IPS-15b (cell line): ENCODE data around the gene GNAI3.

ENCODE experiments used
- H3K27me3 ChIP-seq: one replicate; pipeline ENCODE4 v1.6.1; 2013; ENCODE audit warnings: low read length; ENCODE audit not compliant: control insufficient read depth, insufficient read depth
- H3K36me3 ChIP-seq: one replicate; pipeline ENCODE4 v1.6.1; 2013; ENCODE audit warnings: low read length; ENCODE audit not compliant: control insufficient read depth, insufficient read depth
- H3K4me1 ChIP-seq: one replicate; pipeline ENCODE4 v1.6.1; 2013; ENCODE audit warnings: mild to moderate bottlenecking, low read length; ENCODE audit not compliant: control insufficient read depth, insufficient read depth
- H3K4me3 ChIP-seq: one replicate; pipeline ENCODE4 v1.5.1; 2013; ENCODE audit warnings: low read depth, low read length
- H3K9ac ChIP-seq: one replicate; pipeline ENCODE4 v1.6.1; 2013; ENCODE audit warnings: low read depth, mild to moderate bottlenecking, low read length
- H3K9me3 ChIP-seq: one replicate; pipeline ENCODE4 v1.6.1; 2013; ENCODE audit warnings: mild to moderate bottlenecking, low read length; ENCODE audit not compliant: control insufficient read depth, insufficient read depth

GNAI3 gene

DNA sequence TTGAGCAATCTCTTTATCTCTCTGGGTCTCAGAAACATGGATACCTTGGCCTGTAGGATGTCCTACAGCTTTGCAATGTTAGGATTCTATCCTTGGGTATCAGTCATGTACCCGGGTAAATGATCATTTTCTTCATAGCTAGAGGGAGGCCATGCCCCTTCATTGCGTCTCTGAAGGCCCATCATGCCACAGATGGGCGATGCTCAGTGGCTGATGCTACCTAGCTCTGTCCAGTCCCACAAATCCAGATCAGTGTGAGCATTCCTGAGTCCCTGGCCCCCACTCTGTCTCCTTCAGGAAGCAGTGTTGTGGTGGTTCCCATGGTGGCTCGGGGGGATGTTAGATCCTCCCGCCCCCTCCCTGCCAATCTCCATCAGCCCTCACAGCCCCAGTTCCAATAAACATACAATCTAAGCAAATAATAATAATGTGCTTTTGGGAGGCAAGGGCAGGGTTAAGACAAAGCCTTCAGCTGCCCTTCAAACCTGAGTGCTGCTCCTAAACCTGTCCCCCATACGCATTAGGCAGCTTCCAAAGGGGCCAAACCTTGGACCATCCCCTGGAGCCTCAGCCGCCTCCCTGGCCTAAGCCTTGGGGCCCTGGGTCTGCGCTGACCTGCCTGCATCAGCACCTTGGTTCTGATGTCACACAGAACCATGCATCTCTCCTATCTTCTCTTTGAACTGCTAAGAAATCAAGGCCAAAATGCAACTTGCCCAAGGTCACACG is 9.4 kb upstream of the GNAI3 start:
- Histone ChIP-seq H3K4me1 (peaks cover 4% of the 10 kb centered on the region), H3K4me3 (no peak overlapping the region), H3K9ac (no peak overlapping the region), H3K9me3 (no peaks in the 10 kb centered on the region), H3K36me3 (no peaks in the 10 kb centered on the region), H3K27me3 (no peaks in the 10 kb centered on the region)

DNA sequence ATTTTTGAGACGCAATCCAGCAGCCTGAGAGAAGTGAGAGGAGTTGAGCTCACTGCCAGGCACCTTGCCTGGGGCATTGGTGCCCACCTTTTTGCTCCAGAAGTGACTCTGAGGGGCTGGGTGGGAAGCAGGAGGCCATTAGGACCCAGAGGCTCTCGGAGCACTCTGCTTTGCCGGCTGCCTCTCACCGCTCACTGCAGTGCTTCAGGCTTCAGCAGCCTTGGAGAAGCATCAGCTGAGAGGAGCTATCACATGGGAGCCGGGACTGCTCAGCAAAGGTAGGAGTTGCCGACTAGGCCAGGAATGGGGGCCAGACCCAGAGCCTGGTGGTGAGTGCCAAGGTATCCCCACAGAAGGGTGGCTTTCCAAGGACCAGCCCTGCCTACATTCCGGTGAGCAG is 8.7 kb upstream of the GNAI3 start, which contains the start of gene GPR61:
GPR61 (plus strand) TSS at position 197 of the 400 bp plus-strand sequence. CDS start 3,151 bp downstream, outside the sequence.
- Histone ChIP-seq H3K9ac (peak within 1 kb of the TSS; percentile 12), H3K9me3 (no peaks in the 10 kb centered on the region), H3K27me3 (no peaks in the 10 kb centered on the region), H3K4me3 (peak within 1 kb of the TSS; percentile 43), H3K4me1 (peaks cover 4% of the 10 kb centered on the region), H3K36me3 (no peaks in the 10 kb centered on the region)

DNA sequence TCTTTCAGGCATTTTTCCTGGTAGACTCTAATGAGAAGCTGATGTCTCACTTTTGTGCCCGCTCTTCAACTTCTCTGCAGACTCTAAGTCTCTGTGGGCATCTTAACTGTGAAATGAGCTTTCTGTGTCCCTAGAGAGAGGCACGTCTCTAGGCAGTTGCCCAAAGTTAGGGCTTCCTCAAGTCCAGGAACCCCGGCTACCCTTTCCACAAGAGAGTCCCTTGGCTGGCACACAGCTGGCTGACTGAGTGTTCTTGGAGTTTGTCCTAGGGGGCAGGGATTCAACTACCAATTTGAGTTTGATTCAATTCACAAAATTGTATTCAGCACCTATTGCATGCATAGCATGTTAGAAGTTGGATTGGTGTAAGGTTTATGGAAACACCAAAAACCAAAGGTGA is 7.3 kb upstream of the GNAI3 start:
- no peaks in the 10 kb centered on the region for H3K27me3 ChIP-seq
- H3K4me3 ChIP-seq, result no peak overlapping the region
- no peak overlapping the region for H3K9ac ChIP-seq
- no peaks in the 10 kb centered on the region for H3K9me3 ChIP-seq
- no peaks in the 10 kb centered on the region for H3K36me3 ChIP-seq
- H3K4me1 ChIP-seq, result peaks cover 4% of the 10 kb centered on the region

DNA sequence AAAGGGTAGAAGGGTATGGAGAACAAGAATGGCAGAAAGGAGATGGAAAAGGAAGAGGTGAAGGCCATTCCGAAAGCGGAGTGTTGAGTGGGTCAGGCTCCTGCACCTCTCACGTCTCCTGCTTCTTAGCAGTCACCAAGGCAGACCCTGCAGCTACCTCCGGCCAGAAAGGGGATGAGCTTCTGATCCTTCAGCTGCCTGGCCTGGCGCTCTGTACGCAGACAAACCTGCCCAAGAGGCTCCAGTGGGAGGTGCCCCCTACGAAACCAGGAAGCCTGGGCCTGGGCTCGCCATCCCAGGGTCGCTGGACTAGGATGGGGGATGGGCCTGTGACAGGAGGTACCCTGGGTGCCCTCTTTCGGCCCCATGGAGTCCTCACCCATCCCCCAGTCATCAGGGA is 5.8 kb upstream of the GNAI3 start:
- H3K4me1 ChIP-seq, result peaks cover 9% of the 10 kb centered on the region
- H3K36me3 ChIP-seq, result no peaks in the 10 kb centered on the region
- no peak overlapping the region for H3K9ac ChIP-seq
- H3K9me3 ChIP-seq, result no peaks in the 10 kb centered on the region
- H3K4me3 ChIP-seq, result no peak overlapping the region
- H3K27me3 ChIP-seq, result no peaks in the 10 kb centered on the region

- H3K4me3 ChIP-seq, result no peak overlapping the region
- no peak overlapping the region for H3K9ac ChIP-seq
- no peaks in the 10 kb centered on the region for H3K36me3 ChIP-seq
- no peaks in the 10 kb centered on the region for H3K27me3 ChIP-seq
- no peaks in the 10 kb centered on the region for H3K9me3 ChIP-seq
- H3K4me1 ChIP-seq, result peaks cover 9% of the 10 kb centered on the region
Observed at GRCh38 chr1:109543283-109543987, 5.0 kb upstream of the GNAI3 start.

DNA sequence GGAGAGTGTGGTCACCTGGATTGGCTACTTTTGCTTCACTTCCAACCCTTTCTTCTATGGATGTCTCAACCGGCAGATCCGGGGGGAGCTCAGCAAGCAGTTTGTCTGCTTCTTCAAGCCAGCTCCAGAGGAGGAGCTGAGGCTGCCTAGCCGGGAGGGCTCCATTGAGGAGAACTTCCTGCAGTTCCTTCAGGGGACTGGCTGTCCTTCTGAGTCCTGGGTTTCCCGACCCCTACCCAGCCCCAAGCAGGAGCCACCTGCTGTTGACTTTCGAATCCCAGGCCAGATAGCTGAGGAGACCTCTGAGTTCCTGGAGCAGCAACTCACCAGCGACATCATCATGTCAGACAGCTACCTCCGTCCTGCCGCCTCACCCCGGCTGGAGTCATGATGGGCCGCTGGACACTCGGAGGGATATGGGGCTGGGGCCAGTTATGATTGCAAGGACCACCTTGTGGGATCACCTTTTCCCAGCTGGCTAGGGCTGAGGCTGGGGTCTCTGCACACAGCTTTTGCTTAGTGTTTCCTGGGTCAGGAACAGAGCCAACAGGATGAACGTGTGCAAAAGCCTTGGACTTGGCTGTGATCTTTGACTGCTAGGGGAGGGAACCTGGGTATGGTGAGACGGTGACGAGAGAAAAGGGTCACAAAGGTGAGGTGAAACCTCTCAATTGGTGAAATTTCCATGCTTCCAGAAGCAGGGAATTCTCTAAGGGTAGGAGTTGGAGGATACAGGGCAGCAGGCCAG is 4.3 kb upstream of the GNAI3 start:
- Histone ChIP-seq H3K27me3 (no peaks in the 10 kb centered on the region), H3K4me1 (peaks cover 9% of the 10 kb centered on the region), H3K9ac (no peak overlapping the region), H3K4me3 (no peak overlapping the region), H3K36me3 (no peaks in the 10 kb centered on the region), H3K9me3 (no peaks in the 10 kb centered on the region)

GRCh38 chr1:109546311-109547109 is 1.9 kb upstream of the GNAI3 start:
- Histone ChIP-seq H3K36me3 (no peaks in the 10 kb centered on the region), H3K9ac (peak overlapping the region; percentile 62), H3K9me3 (no peaks in the 10 kb centered on the region), H3K4me3 (peak overlapping the region; percentile 94), H3K27me3 (no peaks in the 10 kb centered on the region), H3K4me1 (peaks cover 5% of the 10 kb centered on the region)

GRCh38 chr1:109547463-109548320 is 723 bp upstream of the GNAI3 start:
- Histone ChIP-seq H3K4me1 (peaks cover 5% of the 10 kb centered on the region), H3K9ac (peak overlapping the region; percentile 75), H3K9me3 (no peaks in the 10 kb centered on the region)

GRCh38 chr1:109556563-109556962 is 8.1 kb downstream of the GNAI3 start:
- peaks cover 7% of the 10 kb centered on the region for H3K4me1 ChIP-seq
- H3K27me3 ChIP-seq, result no peaks in the 10 kb centered on the region
- no peak overlapping the region for H3K4me3 ChIP-seq
- H3K36me3 ChIP-seq, result no peaks in the 10 kb centered on the region
- no peaks in the 10 kb centered on the region for H3K9me3 ChIP-seq
- no peak overlapping the region for H3K9ac ChIP-seq

More at GRCh38 chr1:109547463-109548320, 723 bp upstream of the GNAI3 start:
- Histone ChIP-seq H3K27me3 (no peaks in the 10 kb centered on the region), H3K36me3 (no peaks in the 10 kb centered on the region), H3K4me3 (peak overlapping the region; percentile 94)

- Histone ChIP-seq H3K27me3 (no peaks in the 10 kb centered on the region), H3K9me3 (no peaks in the 10 kb centered on the region), H3K36me3 (no peaks in the 10 kb centered on the region), H3K4me3 (no peak overlapping the region), H3K4me1 (peaks cover 7% of the 10 kb centered on the region), H3K9ac (no peak overlapping the region)
Observed at GRCh38 chr1:109557520-109557919, 9.1 kb downstream of the GNAI3 start.
